HG02870 (cell line): ENCODE results near the gene GFER.

ENCODE experiments used
- ATAC-seq: cut with Tn5 transposase; IDR thresholded peaks from one replicate; pipeline ENCODE4 v1.9.1; 2021; ENCODE audit warnings: mild to moderate bottlenecking, moderate library complexity; ENCODE audit not compliant: unreplicated experiment

GFER gene

DNA sequence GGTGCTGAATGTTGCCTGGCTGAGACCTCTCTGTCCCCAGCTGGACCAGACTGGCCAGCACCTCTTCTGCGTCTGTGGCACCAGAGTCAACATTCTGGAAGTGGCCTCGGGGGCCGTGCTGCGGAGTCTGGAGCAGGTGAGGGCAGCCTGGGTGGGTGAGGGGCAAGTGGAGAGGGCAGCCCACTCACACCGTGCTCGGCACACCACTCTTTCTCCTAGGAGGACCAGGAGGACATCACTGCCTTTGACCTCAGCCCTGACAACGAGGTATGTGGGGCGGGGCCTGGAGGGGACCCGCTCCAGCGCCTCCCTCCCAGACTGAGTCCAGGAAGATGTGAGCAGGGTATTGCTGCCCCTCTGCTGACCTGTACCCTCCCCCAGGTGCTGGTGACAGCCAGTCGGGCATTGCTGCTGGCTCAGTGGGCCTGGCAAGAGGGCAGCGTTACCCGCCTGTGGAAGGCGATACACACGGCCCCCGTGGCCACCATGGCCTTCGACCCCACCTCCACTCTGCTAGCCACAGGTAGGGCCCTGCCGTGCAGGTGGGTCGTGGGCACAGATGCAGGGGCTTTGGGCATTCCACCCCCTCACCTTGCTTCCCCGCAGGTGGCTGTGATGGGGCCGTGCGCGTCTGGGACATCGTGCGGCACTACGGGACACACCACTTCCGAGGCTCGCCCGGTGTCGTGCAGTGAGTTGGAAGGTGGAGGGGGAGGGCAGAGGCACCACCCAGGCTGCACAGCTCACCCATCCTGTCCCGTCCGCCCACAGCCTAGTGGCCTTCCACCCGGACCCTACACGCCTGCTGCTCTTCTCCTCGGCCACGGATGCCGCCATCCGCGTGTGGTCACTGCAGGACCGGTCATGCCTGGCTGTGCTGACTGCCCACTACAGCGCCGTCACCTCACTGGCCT is 9.6 kb upstream of the GFER start:
- no peak for ATAC-seq

DNA sequence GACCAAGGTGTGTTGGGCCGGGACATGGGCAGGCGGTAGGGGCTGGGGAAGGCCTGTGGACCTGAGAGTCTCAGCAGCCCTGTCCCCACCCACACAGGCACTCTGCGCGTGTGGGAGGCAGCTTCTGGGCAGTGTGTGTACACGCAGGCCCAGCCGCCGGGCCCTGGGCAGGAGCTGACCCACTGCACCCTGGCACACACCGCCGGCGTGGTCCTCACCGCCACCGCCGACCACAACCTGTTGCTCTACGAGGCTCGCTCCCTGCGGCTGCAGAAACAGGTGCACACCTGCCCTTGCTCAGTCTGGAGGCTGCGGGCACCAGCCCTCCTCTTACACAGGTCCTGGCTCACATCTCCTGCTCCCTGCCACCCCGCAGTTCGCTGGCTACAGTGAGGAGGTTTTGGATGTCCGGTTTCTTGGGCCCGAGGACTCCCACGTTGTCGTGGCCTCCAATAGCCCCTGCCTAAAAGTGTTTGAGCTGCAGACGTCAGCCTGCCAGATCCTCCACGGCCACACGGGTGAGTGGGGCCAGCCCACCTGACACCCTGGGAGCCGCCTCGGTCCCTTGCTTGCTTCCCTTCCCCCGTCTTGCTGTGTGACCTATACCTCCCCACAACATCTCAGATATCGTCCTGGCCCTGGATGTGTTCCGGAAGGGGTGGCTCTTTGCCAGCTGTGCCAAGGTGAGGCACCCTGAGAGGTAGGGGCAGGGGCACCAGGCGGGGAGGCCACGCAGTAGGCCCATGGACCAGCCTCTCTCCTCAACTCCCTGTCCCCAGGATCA is 8.4 kb upstream of the GFER start:
- ATAC-seq = no peak

- no peak for ATAC-seq
Observed at GRCh38 chr16:1976216-1976520, 7.8 kb upstream of the GFER start.

GRCh38 chr16:1976951-1977874 is 6.8 kb upstream of the GFER start:
- ATAC-seq = no peak

GRCh38 chr16:1977875-1978268 is 6.1 kb upstream of the GFER start:
- no peak for ATAC-seq

- no peak for ATAC-seq
Observed at GRCh38 chr16:1978476-1979120, 5.4 kb upstream of the GFER start.

DNA sequence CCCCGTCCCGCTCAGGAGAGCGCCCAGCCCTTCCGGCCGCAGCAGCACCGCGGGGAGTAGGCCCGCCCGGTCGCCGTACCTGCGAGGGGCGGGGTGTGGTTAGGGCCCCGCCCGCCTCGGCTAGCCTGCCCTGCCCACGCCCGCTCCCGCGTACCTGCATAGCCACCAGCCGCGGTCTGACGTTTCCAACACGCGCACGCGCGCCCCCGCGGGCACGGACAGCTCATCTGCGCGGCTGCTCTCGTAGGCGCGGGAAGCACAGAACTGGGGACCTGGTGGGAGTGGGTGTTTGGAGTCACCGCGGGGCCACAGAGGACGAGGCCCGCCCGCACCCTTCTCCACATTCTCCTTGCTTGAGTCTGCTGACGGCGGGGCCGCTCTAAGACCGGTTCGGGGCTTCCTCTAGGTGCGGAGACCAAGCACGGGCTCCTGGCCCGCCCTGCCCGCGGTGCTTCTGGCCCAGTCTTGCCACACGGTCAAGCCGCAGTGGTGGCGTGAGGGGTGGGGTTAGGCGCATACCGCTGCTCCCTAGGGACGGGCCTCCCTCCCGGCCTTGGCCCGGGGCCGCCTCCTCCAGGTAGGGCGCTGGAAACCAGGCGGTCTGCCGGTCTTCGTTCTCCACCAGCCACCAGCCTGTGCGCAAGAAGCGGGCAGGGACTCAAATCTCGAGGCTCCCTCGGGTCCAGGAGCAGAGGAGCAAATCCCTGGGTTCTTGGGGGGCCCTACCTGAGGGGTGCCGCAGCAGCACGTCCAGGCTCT is 4.5 kb upstream of the GFER start:
- ATAC-seq = no peak

- ATAC-seq = no peak
Observed at GRCh38 chr16:1980030-1980769, 3.8 kb upstream of the GFER start.

DNA sequence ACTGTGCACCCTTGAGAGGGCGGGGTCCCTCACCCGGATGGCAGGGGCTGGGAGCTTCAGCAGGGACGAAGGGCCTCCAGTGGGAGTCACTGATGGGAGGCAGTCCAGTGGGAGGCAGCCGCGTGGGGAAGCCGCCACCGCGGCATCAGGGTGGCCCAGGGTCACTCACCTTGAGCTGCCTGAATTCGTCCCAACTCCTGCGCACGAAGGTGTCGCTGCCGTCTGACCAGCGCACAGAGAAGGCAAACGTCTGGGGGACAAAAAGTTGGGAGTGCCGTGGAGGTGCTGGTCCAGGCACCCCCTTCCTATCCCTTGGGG is 3.3 kb upstream of the GFER start:
- no peak for ATAC-seq

DNA sequence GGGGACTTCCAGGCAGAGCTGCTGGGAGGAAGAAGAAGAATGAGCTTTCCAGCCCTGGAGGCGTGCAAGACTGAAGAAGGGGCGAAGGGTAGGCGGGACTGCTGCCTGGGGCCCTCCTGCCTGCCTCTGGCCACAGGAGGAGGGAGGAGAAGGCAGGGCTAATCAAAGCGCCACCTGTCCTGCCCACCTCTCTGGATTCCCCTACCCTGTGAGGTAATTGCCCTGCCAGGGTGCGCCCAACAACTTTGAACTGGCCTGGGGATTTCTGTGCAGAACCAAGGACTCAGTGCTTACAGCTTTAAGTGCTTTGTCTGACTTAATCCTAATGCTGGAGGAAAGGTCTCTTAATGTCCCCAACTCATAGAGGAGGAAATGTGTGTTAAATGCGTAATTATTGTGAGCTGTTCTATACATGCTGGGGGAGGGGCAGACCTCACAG is 2.6 kb upstream of the GFER start, which contains the start of gene NOXO1:
TSS of gene NOXO1 (minus strand) at position 72 of the 439 bp plus-strand sequence. CDS start 290 bp downstream, outside the sequence.
- ATAC-seq = no peak

- no peak for ATAC-seq
Observed at GRCh38 chr16:1982013-1982433, 2.0 kb upstream of the GFER start.

GRCh38 chr16:1982991-1983543 is 926 bp upstream of the GFER start:
- no peak for ATAC-seq

GRCh38 chr16:1984347-1985225 is 593 bp downstream of the GFER start:
- peak; percentile 27 for ATAC-seq

DNA sequence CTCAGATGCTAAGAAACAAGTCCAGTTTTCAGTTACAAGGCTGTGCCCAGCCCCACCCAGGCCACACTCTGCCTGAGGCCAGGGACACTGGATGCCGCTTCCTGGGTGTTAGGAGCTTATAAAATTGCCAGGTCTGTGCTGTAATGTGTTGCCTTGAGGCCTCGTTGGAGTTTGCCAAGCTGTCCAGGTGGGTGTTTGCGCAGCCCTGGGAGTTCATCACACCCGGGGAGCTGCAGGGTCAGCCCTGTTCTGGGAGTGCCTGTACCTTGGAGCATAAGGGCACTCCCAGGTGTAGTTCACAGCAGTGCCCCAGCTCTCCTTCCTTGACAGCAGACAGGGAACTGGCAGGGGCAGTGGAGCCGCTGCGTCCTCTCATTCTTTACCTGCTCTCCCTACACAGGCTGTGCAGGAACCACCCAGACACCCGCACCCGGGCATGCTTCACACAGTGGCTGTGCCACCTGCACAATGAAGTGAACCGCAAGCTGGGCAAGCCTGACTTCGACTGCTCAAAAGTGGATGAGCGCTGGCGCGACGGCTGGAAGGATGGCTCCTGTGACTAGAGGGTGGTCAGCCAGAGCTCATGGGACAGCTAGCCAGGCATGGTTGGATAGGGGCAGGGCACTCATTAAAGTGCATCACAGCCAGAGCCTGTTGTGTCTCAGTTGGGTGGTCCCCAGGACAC is 1.6 kb downstream of the GFER start:
- no peak for ATAC-seq

DNA sequence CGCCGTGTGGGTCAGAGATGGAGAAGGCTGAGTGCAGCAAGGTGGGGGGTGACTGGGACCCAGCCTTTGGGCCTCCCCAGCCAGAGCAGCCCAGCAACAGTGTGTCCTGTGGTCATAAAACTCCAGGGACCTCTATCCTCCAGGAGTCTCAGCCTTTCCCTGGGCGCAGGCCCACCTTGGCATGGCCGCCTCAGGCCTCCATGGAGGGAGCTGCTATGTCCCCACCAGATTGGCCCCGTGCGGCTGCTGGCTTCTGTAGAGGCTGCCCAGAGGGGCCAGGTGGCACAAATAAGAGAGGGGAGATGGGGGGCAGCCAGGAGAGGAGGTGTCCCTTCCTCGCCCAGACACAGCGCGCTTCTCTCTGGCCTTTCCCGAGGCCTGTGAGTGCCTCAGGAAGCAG is 3.2 kb downstream of the GFER start:
- no peak for ATAC-seq

GRCh38 chr16:1989209-1990100 is 5.5 kb downstream of the GFER start, which contains the start of gene SYNGR3:
TSS of gene SYNGR3 (plus strand) at chr16:1989970. CDS start at chr16:1990103, 133 bp downstream.
- ATAC-seq = no peak

GRCh38 chr16:1990101-1990350 is 6.0 kb downstream of the GFER start:
- ATAC-seq = no peak
